K562 (cell line): Measurements from ENCODE around the gene WDR1. TPM values are rescaled to one million over a fixed set of nuclear protein-coding genes. Genes with fewer than 3 reads are reported as not detected.

Experiments
- ATAC-seq: fragments of 200-7000 bp; cut with Tn5 transposase; 3 replicates; pipeline ENCODE4 v1.9.1; 2020; ENCODE audit warnings: moderate library complexity
- BruUV-seq: library from RNA; stranded (reverse); fragments of 400-500 nt; replicated peaks from 2 replicates; lab custom pipeline; 2021; lab: Mats Ljungman, UMichigan
- CTCF ChIA-PET: fragments of 300-600 bp; formaldehyde crosslinking; extraction: SDS; loops from one replicate; lab custom pipeline; 2021; ENCODE audit warnings: low intra/inter-chr PET ratio; lab: Yijun Ruan, JAX
- POLR2A ChIA-PET: fragments of 300-600, 350-650 bp; sonication (Branson Sonifier 250); formaldehyde crosslinking; extraction: SDS; loops from one replicate; lab custom pipeline; 2021; ENCODE audit warnings: antibody characterized with exemption, inconsistent platforms; lab: Yijun Ruan, JAX
- DNase-seq, 4 experiments: peaks; one replicate each; pipeline versions ENCODE4 v3.0.0 to v3.0.0-alpha.2; 2011 to 2018; ENCODE audit warnings: low spot score in 3 of 4, mixed read lengths in 3 of 4; ENCODE audit errors: extremely low read depth in 1 of 4
- FAIRE-seq: peaks from 2 replicates; lab custom pipeline; 2011; peaks lifted over from hg19 to GRCh38; lab: Jason Lieb, UNC
- H2AFZ ChIP-seq: 2 replicates; pipeline ENCODE4 v1.6.0; 2011; ENCODE audit warnings: low read depth, low read length, control low read depth, inconsistent platforms
- H3K27ac ChIP-seq: fragments of 200-600 bp; 3 replicates; pipeline ENCODE4 v1.8.0; 2011; ENCODE audit warnings: low read depth, mild to moderate bottlenecking, control low read depth, inconsistent platforms, low read length, moderate library complexity, mixed read lengths; ENCODE audit errors: extremely low read depth
- H3K27me3 ChIP-seq, 2 experiments: fragments of 300-600 bp in 1 of 2; 2 replicates in 1 of 2; 3 replicates in 1 of 2; pipeline versions ENCODE4 v1.6.0 to v1.8.0; 2011; ENCODE audit warnings: inconsistent platforms in 2 of 2, low read length in 2 of 2, mild to moderate bottlenecking in 1 of 2, mixed read lengths in 1 of 2, moderate library complexity in 1 of 2; ENCODE audit not compliant: control insufficient read depth in 2 of 2, insufficient read depth in 2 of 2
- H3K36me3 ChIP-seq: fragments of 300-600 bp; 3 replicates; pipeline ENCODE4 v1.8.0; 2011; ENCODE audit warnings: mild to moderate bottlenecking, low read length, inconsistent platforms; ENCODE audit not compliant: control insufficient read depth, insufficient read depth
- H3K4me1 ChIP-seq, 2 experiments: fragments of 200-600 bp in 1 of 2; replicated peaks in 1 of 2; 2 replicates in 1 of 2; 3 replicates in 1 of 2; pipeline versions ENCODE4 v1.5.1 to v1.8.0; 2011; ENCODE audit warnings: inconsistent platforms in 2 of 2, low read length in 2 of 2, mild to moderate bottlenecking in 1 of 2, mixed read lengths in 1 of 2, moderate library complexity in 1 of 2; ENCODE audit not compliant: control insufficient read depth in 2 of 2, insufficient read depth in 2 of 2
- H3K4me2 ChIP-seq: 2 replicates; pipeline ENCODE4 v1.6.1; 2011; ENCODE audit warnings: low read length, control low read depth, inconsistent platforms, mixed read lengths; ENCODE audit not compliant: insufficient read depth
- H3K4me3 ChIP-seq: fragments of 200-600 bp; sonication (generic), shearing (Covaris generic); 2 replicates; pipeline ENCODE4 v1.5.1; 2016; ENCODE audit warnings: control low read depth, inconsistent platforms
- H3K79me2 ChIP-seq: fragments of 200-600 bp; 3 replicates; pipeline ENCODE4 v1.8.0; 2011; ENCODE audit warnings: low read length, inconsistent platforms; ENCODE audit not compliant: control insufficient read depth, insufficient read depth
- H3K9ac ChIP-seq, 2 experiments: 2 replicates each; pipeline versions ENCODE4 v1.6.0 to v1.6.1; 2011; ENCODE audit warnings: low read depth in 2 of 2, low read length in 2 of 2, control low read depth in 1 of 2, inconsistent platforms in 1 of 2, mild to moderate bottlenecking in 1 of 2, mixed read lengths in 1 of 2; ENCODE audit not compliant: insufficient read depth in 1 of 2
- H3K9me1 ChIP-seq: one replicate; pipeline ENCODE4 v1.6.0; 2011; ENCODE audit warnings: inconsistent platforms, mild to moderate bottlenecking, low read length, moderate library complexity; ENCODE audit not compliant: control insufficient read depth, insufficient read depth
- H3K9me3 ChIP-seq: replicated peaks from 2 replicates; pipeline ENCODE4 v1.5.1; 2011; ENCODE audit warnings: low read depth, low read length, inconsistent platforms; ENCODE audit not compliant: control insufficient read depth, insufficient read depth
- H4K20me1 ChIP-seq: replicated peaks from 2 replicates; pipeline ENCODE4 v1.6.1; 2011; ENCODE audit warnings: low read length, inconsistent platforms, mixed read lengths; ENCODE audit not compliant: control insufficient read depth, insufficient read depth
- ZNF316 ChIP-seq: fragments of 450-650 bp; IDR thresholded peaks from 2 replicates; pipeline ENCODE4 v1.6.1; 2016
- WGBS: fragments of 100-300 bp; shearing (Covaris generic); methylation state at CpG from one replicate; pipeline ENCODE4 v1.1.6; 2016; ENCODE audit warnings: low coverage, mixed read lengths; ENCODE audit not compliant: insufficient coverage; ENCODE audit errors: missing lambda C conversion rate; 5-methylcytosine and 5-hydroxymethylcytosine counted together
- in situ Hi-C: fragments of 300-500 bp; cut with MboI; formaldehyde crosslinking; loops from 4 replicates; pipeline ENCODE4 v1.15.0; 2018; ENCODE audit warnings: inconsistent platforms, mixed read lengths
- intact Hi-C: fragments of 100-400 bp; cut with micrococcal nuclease; formaldehyde crosslinking; loops from 2 replicates; pipeline ENCODE4 v1.14.2; 2022
- polyA plus RNA-seq, 8 experiments: library from polyadenylated mRNA; depleted of rRNA in 4 of 8; stranded (reverse) in 5 of 8; unstranded in 3 of 8; fragments of >200 nt; fragmentation: Nextera tagmentation in 2 of 8; fragmentation: Illumina TruSeq in 1 of 8; extraction: Ambion mirVana in 2 of 8; extraction: Trizol in 1 of 8; gene quantifications; 2 replicates each; pipeline versions ENCODE4 v1.2.1 to v1.2.3, GENCODE V29; 2011 to 2014; ENCODE audit warnings: inconsistent platforms in 1 of 8, missing spikeins in 1 of 8
- total RNA-seq, 7 experiments: library from RNA; depleted of rRNA in 6 of 7; stranded (reverse); fragments of >200 nt in 6 of 7; fragmentation: Illumina TruSeq in 2 of 7; extraction: Trizol in 2 of 7; gene quantifications; 2 replicates each; pipeline versions ENCODE4 v1.2.1 to v1.2.3, GENCODE V29; 2011 to 2021; ENCODE audit warnings: low replicate concordance in 1 of 7
- TF ChIP-seq, protein P1 (sequence below), 2 experiments: fragments of 200-800 bp in 1 of 2; sonication (Bioruptor generic) in 1 of 2; sonication (generic) in 1 of 2; formaldehyde crosslinking in 1 of 2; IDR thresholded peaks in 1 of 2; conservative IDR thresholded peaks in 1 of 2; 2 replicates each; pipeline versions ENCODE4 v1.5.0 to v1.6.1; 2016 to 2020; ENCODE audit warnings: missing compliant biosample characterization in 1 of 2, missing genetic modification characterization in 1 of 2, missing genetic modification reagents in 1 of 2

WDR1 gene
- total and polyA plus RNA-seq, 9 of the 15 experiments (the other 6 are each of a cell fraction or from before 2014, with no cell fraction given) = 16.1 to 213 (median 125) TPM

DNA sequence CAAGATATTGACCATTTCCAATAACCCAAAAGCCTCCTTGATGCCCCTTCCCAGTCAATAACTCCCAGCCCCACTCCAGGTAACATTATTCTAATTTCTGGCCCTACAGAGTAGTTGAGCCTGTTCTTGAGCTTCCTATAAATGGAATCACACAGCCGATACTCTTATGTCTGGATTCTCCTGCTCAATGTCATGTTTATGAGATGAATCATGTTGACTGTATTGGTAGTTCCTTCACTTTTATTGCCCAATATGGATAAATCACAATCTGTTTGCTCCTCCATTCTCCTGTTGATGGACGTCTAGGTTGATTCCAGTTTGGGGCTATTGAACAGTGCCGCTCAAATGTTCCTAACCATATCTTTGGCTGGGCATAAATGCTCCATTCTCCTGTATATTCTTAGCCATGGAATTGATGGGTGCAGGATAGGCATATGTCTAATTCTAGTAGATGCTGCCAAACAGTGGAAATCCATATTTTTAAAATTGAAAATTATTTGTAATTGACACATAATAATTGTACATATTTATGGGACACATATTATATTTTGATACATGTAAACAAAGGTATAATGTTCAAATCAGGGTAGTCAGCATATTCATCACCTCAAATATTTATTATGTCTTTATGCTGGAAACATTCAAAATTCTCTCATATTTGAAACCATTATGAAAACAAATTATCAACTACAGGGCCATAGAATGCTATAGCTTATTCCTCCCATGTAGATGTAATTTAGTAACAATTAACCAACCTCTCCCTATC, 54.8 kb downstream of the WDR1 start:
- Histone ChIP-seq H3K4me2 (no peak overlapping the region), H3K27ac (no peak overlapping the region), H3K9me1 (no peaks in the 10 kb centered on the region), H3K9ac (no peak overlapping the region), H3K36me3 (no peaks in the 10 kb centered on the region), H3K4me1 (no peaks in the 10 kb centered on the region), H3K27me3 (peaks cover 7 to 24% of the 10 kb centered on the region in 2 experiments; a peak in 4 of 5 replicates), H4K20me1 (no peaks in the 10 kb centered on the region; the same call in 1 of the 2 replicates), H2AFZ (no peak overlapping the region), H3K79me2 (no peaks in the 10 kb centered on the region), H3K9me3 (no peaks in the 10 kb centered on the region), H3K4me3 (no peak overlapping the region)
- ATAC-seq (no peak), DNase-seq (no peak), FAIRE-seq (no peak)
- ChIA-PET CTCF (interaction anchor here (1.0 kb wide), 1 partner anchor 45 kb away, joined by 3 read pairs; no protein-coding TSS in a partner anchor), POLR2A (interaction anchor here (0.6 kb wide), 1 partner anchor 30 kb away, joined by 3 read pairs; no protein-coding TSS in a partner anchor)
- in situ Hi-C loops (no loop called here), intact Hi-C loops (loop anchor here (2.0 kb wide), 1 partner anchor 43 kb away; no protein-coding TSS in a partner anchor)
- peak; percentile 52; the same call in 1 of the 2 replicates for TF ChIP-seq ZNF316
- TF ChIP-seq, protein P1, sequence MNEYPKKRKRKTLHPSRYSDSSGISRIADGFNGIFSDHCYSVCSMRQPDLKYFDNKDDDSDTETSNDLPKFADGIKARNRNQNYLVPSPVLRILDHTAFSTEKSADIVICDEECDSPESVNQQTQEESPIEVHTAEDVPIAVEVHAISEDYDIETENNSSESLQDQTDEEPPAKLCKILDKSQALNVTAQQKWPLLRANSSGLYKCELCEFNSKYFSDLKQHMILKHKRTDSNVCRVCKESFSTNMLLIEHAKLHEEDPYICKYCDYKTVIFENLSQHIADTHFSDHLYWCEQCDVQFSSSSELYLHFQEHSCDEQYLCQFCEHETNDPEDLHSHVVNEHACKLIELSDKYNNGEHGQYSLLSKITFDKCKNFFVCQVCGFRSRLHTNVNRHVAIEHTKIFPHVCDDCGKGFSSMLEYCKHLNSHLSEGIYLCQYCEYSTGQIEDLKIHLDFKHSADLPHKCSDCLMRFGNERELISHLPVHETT (CRISPR knock-in tag; conservative IDR thresholded peaks at IDR 0.05 in 1 of 2, IDR thresholded peaks at IDR 0.05 in 1 of 2) = no peak
- WGBS = 36% methylated on average over 3 of the region's 3 CpGs
- no TSS peak for BruUV-seq
